IMR-90 (cell line): ENCODE data around the gene TMEM131L.

Experiments
- BHLHE40 ChIP-seq: fragments of 150-350 bp; IDR thresholded peaks from 2 replicates; pipeline ENCODE4 v1.6.1; 2016; ENCODE audit warnings: mild to moderate bottlenecking, low read depth, low read length
- CEBPB ChIP-seq: IDR thresholded peaks from 2 replicates; pipeline ENCODE4 v1.6.1; 2012; ENCODE audit warnings: low read depth, low read length, improper control_type of control experiment
- MAFK ChIP-seq: IDR thresholded peaks from 2 replicates; pipeline ENCODE4 v1.6.1; 2012; ENCODE audit warnings: low read depth, low read length, improper control_type of control experiment
- MXI1 ChIP-seq: IDR thresholded peaks from 2 replicates; pipeline ENCODE4 v1.6.1; 2012; ENCODE audit warnings: low read depth, mild to moderate bottlenecking, low read length, moderate library complexity, borderline replicate concordance
- NFE2L2 ChIP-seq: fragments of 150-350 bp; IDR thresholded peaks from 2 replicates; pipeline ENCODE4 v1.6.1; 2016; ENCODE audit warnings: low read depth, mild to moderate bottlenecking, low read length
- POLR2A ChIP-seq: IDR thresholded peaks from 2 replicates; pipeline ENCODE4 v1.6.1; 2012; ENCODE audit warnings: mild to moderate bottlenecking, low read depth, low read length
- RAD21 ChIP-seq: IDR thresholded peaks from 2 replicates; pipeline ENCODE4 v1.6.1; 2012; ENCODE audit warnings: low read length, improper control_type of control experiment
- RCOR1 ChIP-seq: IDR thresholded peaks from 2 replicates; pipeline ENCODE4 v1.6.1; 2012; ENCODE audit warnings: mild to moderate bottlenecking, low read length, improper control_type of control experiment; ENCODE audit not compliant: insufficient replicate concordance
- SMC3 ChIP-seq: fragments of 150-350 bp; IDR thresholded peaks from 2 replicates; pipeline ENCODE4 v1.6.1; 2016; ENCODE audit warnings: low read depth, mild to moderate bottlenecking, antibody characterized with exemption, low read length, moderate library complexity
- TF ChIP-seq, protein P1 (sequence below): fragments of 150-350 bp; IDR thresholded peaks from 2 replicates; pipeline ENCODE4 v1.6.1; 2017; ENCODE audit warnings: mild to moderate bottlenecking, antibody characterized with exemption, low read length, low read depth
- TF ChIP-seq, protein P2 (sequence below): conservative IDR thresholded peaks from 2 replicates; pipeline ENCODE4 v1.5.1; 2012; ENCODE audit warnings: mild to moderate bottlenecking, low read depth, low read length, improper control_type of control experiment
- TF ChIP-seq, protein P3 (sequence below): fragments of 150-350 bp; IDR thresholded peaks from 2 replicates; pipeline ENCODE4 v1.6.1; 2016; ENCODE audit warnings: low read depth, mild to moderate bottlenecking, low read length, moderate library complexity, borderline replicate concordance

DNA sequence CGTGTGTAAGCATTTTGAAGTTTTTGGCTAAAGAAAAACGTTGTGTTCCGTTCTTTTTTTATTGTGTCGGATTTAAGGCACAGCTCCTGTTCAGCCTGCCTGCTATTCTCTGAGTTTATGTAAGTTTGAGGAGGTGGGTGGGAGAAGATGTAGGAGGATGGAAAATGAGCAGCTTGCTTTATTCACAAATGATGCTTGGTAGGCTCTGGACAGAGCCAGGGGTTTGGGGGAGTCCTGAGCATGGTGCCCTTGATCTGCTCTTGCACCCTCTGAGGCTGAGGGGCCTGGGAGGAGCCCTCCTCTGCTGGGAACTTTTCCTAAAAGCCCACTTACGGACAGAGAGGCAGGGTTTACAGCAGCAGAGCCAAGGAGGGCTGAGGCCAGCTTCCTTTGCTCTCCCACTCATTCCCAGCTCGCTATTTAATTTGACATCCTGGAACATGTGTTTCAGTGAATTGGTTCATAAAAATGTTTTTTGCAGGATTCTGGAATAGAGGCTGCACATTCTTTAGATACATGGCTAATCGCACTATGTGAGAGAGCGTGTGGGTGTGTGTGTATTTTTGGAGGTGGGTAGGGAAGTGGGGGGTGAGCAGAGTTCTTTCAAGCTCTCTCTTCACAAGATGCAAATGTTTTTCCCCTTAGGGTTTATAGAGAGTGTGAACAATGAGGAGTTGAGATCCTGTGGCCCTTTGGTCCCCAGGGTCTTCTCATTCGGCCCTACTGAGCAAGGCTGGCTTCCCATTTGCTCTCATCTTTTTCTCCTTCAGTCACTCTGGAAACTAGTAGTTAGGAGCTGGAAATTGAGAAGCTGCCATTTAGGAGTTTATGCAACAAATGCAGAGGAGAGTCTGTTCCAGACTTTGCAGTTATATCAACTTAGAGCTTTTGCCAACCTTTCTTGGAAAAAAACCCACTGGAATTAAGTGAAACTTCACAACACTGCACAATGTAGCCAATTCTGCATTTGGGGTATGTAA lies 32.1 kb downstream of the TMEM131L start:
- TF ChIP-seq, protein P1, sequence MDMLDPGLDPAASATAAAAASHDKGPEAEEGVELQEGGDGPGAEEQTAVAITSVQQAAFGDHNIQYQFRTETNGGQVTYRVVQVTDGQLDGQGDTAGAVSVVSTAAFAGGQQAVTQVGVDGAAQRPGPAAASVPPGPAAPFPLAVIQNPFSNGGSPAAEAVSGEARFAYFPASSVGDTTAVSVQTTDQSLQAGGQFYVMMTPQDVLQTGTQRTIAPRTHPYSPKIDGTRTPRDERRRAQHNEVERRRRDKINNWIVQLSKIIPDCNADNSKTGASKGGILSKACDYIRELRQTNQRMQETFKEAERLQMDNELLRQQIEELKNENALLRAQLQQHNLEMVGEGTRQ, result no peak
- TF ChIP-seq, protein P2, sequence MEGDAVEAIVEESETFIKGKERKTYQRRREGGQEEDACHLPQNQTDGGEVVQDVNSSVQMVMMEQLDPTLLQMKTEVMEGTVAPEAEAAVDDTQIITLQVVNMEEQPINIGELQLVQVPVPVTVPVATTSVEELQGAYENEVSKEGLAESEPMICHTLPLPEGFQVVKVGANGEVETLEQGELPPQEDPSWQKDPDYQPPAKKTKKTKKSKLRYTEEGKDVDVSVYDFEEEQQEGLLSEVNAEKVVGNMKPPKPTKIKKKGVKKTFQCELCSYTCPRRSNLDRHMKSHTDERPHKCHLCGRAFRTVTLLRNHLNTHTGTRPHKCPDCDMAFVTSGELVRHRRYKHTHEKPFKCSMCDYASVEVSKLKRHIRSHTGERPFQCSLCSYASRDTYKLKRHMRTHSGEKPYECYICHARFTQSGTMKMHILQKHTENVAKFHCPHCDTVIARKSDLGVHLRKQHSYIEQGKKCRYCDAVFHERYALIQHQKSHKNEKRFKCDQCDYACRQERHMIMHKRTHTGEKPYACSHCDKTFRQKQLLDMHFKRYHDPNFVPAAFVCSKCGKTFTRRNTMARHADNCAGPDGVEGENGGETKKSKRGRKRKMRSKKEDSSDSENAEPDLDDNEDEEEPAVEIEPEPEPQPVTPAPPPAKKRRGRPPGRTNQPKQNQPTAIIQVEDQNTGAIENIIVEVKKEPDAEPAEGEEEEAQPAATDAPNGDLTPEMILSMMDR, result no peak
- TF ChIP-seq POLR2A (no peak), CEBPB (no peak), RAD21 (no peak), MXI1 (0 out of 2 replicates have a peak, but pooled peaks have one; percentile 51), RCOR1 (no peak), NFE2L2 (no peak), MAFK (no peak), SMC3 (no peak), BHLHE40 (no peak)
- TF ChIP-seq, protein P3, sequence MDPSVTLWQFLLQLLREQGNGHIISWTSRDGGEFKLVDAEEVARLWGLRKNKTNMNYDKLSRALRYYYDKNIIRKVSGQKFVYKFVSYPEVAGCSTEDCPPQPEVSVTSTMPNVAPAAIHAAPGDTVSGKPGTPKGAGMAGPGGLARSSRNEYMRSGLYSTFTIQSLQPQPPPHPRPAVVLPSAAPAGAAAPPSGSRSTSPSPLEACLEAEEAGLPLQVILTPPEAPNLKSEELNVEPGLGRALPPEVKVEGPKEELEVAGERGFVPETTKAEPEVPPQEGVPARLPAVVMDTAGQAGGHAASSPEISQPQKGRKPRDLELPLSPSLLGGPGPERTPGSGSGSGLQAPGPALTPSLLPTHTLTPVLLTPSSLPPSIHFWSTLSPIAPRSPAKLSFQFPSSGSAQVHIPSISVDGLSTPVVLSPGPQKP, result no peak
